ENCODE results near the gene DNAH14.
A peak's percentile ranks its signal among the peaks of the same experiment; 100 is the strongest.
"Not testable (repeated sequence)": the region's sequence is repeated elsewhere in the genome, so short reads cannot be mapped to it uniquely, and the experiment has no call there.

DNAH14 gene

GRCh38 chr1:224929335-224930237, at the start of gene DNAH14:
Gene DNAH14, plus strand, starts transcription at chr1:224929675. Its CDS starts 23,028 bp downstream, at chr1:224952703.
- DNase-seq (ENCODE audit: insufficient read length, low spot score) (peak; percentile 73), FAIRE-seq (peak; percentile 72)

GRCh38 chr1:224880593-224881307, 48.7 kb upstream of the DNAH14 start:
- DNase-seq (ENCODE audit: insufficient read length, low spot score) (no peak), FAIRE-seq (no peak)

GRCh38 chr1:224881308-224881692, 48.2 kb upstream of the DNAH14 start:
- not testable (repeated sequence) for FAIRE-seq

GRCh38 chr1:224881762-224882211, 47.7 kb upstream of the DNAH14 start:
- FAIRE-seq (no peak), DNase-seq (ENCODE audit: insufficient read length, low spot score) (no peak)

More at GRCh38 chr1:224881308-224881692, 48.2 kb upstream of the DNAH14 start:
- DNase-seq (ENCODE audit: insufficient read length, low spot score): not testable (repeated sequence)

GRCh38 chr1:224882264-224882663, 47.2 kb upstream of the DNAH14 start:
- no peak for DNase-seq (ENCODE audit: insufficient read length, low spot score)
- no peak for FAIRE-seq

- DNase-seq (ENCODE audit: insufficient read length, low spot score): no peak
- no peak for FAIRE-seq
Observed at GRCh38 chr1:224883091-224883490, 46.4 kb upstream of the DNAH14 start.

GRCh38 chr1:224884361-224884801, 45.1 kb upstream of the DNAH14 start:
- DNase-seq (ENCODE audit: insufficient read length, low spot score) (no peak), FAIRE-seq (no peak)

- DNase-seq (ENCODE audit: insufficient read length, low spot score); FAIRE-seq: not testable (repeated sequence)
Observed at GRCh38 chr1:224885376-224885775, 44.1 kb upstream of the DNAH14 start.

GRCh38 chr1:224894915-224895314, 34.6 kb upstream of the DNAH14 start:
- DNase-seq (ENCODE audit: insufficient read length, low spot score) (peak; percentile 11), FAIRE-seq (no peak)

GRCh38 chr1:224896130-224896781, 33.2 kb upstream of the DNAH14 start:
- DNase-seq (ENCODE audit: insufficient read length, low spot score) (no peak), FAIRE-seq (no peak)

GRCh38 chr1:224897529-224898327, 31.7 kb upstream of the DNAH14 start:
- no peak for DNase-seq (ENCODE audit: insufficient read length, low spot score)
- no peak for FAIRE-seq

- DNase-seq (ENCODE audit: insufficient read length, low spot score) (no peak), FAIRE-seq (no peak)
Observed at GRCh38 chr1:224898937-224899336, 30.5 kb upstream of the DNAH14 start.

- DNase-seq (ENCODE audit: insufficient read length, low spot score): no peak
- no peak for FAIRE-seq
Observed at GRCh38 chr1:224900062-224900630, 29.3 kb upstream of the DNAH14 start.

GRCh38 chr1:224901087-224901810, 28.2 kb upstream of the DNAH14 start:
- FAIRE-seq: no peak
- DNase-seq (ENCODE audit: insufficient read length, low spot score): no peak

- DNase-seq (ENCODE audit: insufficient read length, low spot score): no peak
- FAIRE-seq: no peak
Observed at GRCh38 chr1:224903955-224904354, 25.5 kb upstream of the DNAH14 start.

GRCh38 chr1:224906340-224906739, 23.1 kb upstream of the DNAH14 start:
- DNase-seq (ENCODE audit: insufficient read length, low spot score): no peak
- no peak for FAIRE-seq

- FAIRE-seq (no peak), DNase-seq (ENCODE audit: insufficient read length, low spot score) (no peak)
Observed at GRCh38 chr1:224911217-224911616, 18.3 kb upstream of the DNAH14 start.

- no peak for FAIRE-seq
Observed at GRCh38 chr1:224914292-224914900, 15.1 kb upstream of the DNAH14 start.

GRCh38 chr1:224919508-224919907, 10.0 kb upstream of the DNAH14 start:
- FAIRE-seq (no peak), DNase-seq (ENCODE audit: insufficient read length, low spot score) (no peak)

More at GRCh38 chr1:224914292-224914900, 15.1 kb upstream of the DNAH14 start:
- DNase-seq (ENCODE audit: insufficient read length, low spot score): no peak

Data from HTR-8/SVneo (cell line).